SIG-M5 treated with dmso at 0.1 percent for 504 hours (cell line): ENCODE results near the gene CDC42BPB.
A peak's percentile ranks its signal among the peaks of the same experiment; 100 is the strongest.

Experiments
- DNase-seq: peaks from one replicate; lab custom pipeline; 2025; ENCODE audit not compliant: unreplicated experiment; lab: John Stamatoyannopoulos, UW

Gene CDC42BPB

DNA sequence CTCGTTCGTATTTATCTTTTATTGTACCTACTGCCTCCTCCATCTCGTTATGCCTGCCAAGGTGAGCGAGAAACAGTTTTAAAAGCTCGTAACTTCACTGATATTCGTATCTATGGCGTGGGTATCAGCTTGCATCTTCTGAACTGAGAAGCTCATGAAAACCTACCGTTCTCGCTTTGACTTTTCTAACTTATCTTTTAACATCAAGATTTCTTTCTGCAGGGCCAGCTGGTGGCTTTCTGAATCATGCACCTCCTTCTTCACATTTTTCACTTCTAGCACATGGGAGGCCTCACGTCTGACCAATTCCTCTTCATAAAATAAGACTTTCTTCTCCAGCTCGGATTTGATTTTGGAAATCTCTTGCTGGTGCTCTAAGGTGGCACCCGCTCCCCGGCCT, 89.0 kb downstream of the CDC42BPB start:
- DNase-seq: no peak

DNA sequence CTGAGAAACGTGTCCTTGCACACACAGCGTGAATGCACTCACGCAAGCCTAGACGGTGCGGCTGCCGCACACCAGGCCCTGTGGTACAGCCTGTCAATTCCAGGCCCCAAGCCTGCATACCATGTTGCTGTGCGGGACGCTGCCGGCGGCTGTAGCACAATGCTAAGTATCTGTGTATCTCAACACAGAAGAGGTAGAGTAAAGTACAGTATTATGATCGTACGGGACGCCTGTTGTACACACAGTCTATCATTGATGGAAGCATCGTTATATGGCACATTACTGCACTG, 89.9 kb downstream of the CDC42BPB start:
- DNase-seq: no peak

DNA sequence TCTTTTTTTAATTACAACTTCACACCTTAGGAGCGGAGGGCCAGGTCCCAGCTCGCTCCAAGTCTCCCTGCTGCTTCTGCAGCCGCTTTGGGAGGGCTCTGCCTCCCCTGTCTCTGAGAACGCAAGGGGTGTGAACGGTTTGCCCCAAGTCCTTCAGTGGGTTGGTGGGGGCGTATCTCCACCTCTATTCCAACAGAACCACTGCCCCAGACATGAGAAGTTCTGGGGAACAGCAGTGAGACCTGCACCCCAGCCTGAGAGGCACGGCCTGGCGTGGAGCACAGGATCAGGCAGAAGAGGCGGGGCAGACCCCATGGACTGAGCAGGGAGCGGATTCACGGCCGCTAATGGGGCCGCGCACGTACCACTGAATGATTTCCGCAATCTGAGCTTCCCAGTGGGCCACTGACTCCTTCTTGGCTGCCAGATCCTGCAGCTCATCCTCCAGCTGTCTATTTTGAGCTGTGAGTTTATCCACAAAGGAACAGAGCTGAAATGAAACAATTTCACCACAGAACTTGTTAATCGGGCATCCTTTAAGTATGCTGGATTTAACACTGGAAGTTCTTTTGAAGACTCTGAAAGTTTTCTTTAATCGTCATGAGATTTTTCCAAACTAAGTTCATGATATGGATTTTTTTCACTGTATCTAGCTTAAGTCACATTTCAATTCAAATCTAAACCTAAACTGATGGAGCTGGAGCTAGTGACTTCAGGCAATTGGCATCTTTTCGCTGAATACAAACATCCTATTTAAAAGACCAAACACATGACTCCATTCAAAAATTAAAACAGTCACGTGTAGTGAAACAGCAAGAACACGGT, 90.5 kb downstream of the CDC42BPB start:
- DNase-seq: no peak

DNA sequence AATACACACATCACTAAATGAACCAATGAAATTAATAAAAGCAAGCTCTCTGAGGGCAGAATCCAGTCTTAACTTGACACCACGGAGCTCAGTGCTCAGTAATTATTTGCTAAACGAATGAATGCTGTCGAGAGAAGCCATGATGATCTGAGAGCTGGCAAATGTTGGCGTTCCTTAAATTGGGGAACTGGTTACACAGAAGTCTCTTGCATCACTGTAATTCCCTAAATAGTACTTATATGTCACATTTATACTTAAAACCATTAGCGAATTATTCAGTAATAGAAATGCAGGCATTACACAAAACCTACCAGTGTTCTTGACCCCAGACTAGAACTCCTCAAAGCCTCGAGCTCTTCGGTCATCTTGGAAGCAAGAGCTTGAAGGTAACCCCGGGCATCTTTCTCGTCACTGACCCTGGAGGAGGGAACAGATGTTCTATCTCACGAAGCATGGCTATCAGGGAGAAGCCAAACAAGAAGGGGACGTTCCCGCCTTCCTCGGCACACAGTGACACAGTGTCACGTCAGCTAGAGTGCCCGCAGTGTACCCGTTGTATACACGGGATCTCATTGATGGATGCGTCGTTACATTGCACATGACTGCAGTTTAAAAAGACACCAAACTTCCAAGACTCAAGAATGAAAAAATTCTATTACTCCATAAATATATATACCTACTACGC, 91.2 kb downstream of the CDC42BPB start:
- no peak for DNase-seq

DNA sequence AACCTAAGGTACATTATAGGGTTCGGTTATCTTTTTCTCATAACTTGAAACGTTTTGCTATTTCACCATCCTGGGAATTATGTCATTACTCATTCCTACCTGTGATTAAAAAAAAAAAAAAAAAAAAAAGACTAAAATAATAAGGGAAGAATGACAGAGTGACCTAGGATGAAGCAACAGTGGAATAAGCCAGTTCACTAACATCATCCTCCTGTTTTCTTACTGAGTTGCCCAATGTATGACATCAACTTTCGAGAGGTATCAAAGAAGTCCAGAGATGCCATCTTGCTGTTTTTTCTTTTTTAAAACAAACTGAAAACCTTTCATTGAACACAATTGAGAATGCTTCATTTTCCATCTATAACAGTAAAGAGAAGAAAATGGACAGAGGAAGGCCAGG, 92.1 kb downstream of the CDC42BPB start:
- no peak for DNase-seq

DNA sequence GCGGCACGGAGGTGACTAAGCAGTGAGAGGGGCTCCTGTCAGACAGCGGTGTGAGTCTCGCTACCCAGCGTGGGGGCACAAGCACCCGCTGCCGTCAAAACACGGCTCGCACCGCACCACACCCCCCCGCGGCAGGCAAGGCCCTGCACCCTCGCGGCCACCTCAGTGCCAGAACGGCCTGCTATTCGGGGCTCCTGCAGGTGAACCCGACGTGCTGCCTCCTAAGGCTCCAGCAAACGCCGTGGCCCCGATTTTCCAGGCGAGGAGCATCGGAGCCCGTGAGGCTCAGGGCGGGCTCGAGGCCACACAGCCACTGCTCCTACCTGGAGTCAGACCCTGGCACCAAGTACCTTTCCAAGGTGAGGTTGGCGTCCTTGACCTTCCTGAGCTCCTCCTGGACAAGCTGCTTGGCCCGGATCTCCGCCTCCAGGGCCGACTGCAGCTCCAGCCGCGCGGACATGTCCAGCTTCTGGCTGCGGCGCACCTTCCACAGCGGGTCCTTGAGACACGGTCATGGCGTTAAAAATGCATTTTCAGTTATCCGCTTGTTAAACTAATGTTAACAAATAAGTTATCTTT, 93.1 kb downstream of the CDC42BPB start:
- no peak for DNase-seq

DNA sequence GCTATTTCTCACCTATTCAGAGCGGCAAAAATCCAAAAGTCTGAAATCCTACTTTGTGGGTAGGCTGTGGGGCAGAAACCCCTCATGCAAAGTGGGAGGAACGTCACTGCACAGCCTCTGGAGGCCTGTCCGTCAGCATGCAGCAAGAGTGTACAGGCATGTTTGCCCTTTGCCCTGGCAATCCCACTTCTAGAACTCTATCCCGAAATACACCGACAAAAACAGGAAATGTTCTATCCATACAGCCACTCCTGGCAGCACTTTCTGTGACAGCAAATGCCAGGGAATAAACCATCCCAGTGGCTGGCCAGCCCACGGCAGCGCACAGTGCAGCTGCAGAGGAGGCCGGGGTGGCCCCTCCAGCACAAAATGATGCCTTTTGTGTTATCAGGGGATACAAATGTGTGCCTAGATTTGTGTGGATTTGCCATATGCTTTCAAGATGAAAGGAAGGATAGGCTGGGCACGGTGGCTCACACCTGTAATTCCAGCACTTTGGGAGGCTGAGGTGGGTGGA, 95.2 kb downstream of the CDC42BPB start:
- no peak for DNase-seq

DNA sequence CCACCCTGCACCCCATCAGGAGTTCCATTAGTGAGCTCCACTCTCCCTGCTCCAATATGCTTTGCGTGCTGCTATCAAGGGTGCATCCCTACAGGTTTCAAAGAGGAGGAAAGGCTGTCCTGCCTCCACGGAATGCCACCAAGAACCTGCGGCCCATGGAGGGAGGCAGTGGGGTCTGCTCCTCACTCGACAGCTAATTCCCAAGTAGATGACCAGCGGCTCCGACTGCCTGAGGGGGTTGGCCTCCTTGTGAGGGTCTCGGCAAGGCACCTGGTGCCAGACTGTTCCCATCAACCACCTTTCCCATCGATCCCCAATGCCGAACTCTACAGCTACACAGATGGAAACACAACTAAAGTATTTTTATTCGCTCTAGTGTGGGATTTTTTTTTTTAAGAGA, 98.9 kb downstream of the CDC42BPB start:
- DNase-seq: no peak

DNA sequence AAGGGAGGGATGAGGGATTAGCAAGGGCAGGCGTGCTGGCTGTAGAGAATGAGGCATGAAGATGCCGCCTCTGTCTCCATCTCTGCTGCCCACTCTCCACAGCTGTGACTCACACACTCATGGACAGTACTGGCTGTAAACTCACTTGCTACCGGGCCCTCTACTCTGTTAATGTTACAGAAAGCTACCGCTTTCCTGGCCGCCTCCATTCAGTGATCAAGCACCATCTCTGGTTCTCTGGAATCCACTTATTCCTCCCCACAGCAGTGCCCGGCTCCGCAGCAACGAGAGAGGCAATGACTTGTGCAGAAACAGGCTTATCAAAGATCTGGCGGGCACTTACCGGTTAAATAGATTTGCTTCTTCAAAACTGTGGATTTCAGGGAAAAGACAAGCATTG, 100.1 kb downstream of the CDC42BPB start:
- no peak for DNase-seq

DNA sequence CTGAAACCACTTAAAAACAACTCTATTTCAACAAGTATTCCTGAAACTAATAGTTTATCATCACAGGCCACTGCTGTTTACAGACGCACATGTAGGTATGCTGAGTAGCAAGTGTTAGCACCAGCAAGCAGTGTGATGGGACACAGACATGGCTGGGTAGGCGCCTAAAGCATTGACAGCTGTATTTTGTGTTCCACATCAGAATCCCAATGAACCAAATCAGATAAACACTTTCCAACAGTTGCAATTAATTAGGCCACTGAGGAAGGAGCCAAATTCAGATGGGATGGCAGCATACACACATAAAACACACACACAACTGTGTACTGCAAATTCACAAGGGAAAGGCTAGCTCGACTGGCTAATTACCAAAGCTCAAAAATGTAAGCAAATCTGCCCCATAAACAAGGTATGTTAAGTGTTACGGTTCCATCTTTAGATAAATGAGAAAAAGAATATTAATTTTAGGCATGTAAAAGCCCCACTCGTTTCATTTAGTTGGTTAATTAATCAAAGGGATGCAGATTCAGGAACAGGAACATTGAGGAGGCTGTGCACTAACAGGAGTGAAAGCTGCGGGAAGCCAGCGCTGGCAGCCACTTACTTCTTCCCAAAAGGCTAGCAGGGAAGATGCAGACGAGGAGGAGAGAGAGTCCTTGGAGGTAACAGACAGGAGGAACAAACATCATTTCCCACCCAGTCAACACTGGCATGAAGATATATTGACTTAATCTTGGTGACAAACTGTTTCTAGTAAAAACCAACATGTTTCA, 101.5 kb downstream of the CDC42BPB start:
- DNase-seq: no peak

DNA sequence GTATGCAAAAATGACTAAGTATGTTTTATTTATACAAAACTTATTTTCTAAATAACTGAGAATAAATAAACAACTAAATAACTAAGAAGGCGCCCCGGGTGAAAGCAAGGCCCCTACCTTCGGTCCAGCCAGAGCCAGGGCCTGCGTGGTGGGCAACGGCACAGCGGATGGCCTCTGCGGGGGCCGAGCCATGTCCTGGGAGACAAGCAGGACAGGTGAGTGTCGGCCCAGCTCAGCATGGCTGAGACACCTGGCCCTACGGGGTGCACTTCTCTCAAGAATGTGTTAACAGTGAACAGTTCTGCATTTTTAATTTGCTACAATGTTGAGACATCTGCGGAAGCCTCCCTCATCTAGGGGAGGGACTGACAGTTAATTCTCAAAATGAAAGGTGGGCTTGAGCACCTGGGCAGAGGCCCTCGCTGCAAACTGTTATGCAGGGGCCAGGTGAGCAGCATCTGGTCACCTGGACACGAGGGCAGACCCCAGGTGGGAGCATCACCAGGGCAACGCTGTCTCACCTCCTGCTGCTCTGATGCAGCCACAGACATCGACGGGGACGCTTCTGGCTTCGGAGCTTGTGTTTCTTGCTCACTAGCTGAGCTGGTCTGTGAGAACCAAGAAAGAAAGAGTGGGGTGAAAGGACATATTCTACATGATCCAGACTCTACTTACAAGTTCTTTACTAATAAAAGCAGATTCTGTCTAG, 103.1 kb downstream of the CDC42BPB start:
- no peak for DNase-seq

DNA sequence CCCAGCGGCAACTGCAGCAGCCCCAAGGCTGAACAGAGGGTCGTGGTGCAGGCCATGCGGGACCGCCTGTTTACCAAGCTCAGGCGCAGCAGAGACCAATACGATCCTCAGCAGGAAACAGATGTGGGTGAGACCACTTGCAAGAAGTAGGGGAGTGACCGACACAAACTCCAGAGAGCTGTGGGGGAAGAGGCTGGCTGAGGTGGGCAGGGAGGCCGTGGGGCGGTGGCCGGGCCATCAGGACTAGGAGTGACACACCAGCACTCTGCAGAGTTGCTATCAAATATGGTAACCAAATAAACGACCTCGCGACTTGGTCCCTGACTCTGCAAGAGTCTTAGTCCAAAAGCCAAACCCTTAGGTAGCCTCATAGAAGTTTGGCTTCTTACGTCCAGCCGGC, 104.2 kb downstream of the CDC42BPB start:
- DNase-seq: no peak

DNA sequence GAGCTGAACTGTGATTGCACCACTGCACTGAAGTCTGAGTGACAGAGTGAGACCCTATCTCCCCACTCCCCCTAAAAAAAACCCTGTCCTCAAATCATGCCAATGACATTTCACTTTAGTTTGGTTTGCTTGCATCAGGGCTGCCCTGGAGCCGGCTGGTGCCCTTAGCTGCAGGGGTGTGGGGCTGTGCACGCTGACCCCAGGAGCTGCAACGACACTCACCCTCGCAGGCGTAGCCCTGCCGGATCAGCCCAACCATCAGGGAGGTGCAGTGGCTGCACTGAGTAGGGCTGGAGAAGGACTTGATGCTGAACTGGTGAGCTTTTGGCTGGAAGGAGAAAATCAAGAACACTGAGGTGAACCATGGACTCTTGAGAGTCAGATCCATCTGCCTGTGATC, 105.1 kb downstream of the CDC42BPB start:
- no peak for DNase-seq

DNA sequence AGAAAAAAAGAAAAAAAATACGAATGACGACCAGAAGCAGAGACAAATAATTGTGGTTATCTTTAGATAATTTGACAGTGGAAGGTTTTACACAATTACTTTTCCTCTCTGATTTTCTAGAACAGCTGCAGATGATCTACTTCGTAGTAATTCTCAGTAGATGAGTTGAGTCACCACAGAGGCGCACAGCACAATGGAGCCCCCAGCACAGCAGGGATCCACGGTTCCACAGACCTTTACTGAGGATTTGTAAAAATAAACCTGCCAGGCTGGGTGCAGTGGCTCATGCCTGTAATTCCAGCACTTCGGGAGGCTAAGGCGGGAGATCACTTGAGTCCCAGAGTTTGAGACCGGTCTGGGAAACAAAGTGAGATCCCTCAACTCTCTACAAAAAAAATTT, 105.5 kb downstream of the CDC42BPB start:
- no peak for DNase-seq

DNA sequence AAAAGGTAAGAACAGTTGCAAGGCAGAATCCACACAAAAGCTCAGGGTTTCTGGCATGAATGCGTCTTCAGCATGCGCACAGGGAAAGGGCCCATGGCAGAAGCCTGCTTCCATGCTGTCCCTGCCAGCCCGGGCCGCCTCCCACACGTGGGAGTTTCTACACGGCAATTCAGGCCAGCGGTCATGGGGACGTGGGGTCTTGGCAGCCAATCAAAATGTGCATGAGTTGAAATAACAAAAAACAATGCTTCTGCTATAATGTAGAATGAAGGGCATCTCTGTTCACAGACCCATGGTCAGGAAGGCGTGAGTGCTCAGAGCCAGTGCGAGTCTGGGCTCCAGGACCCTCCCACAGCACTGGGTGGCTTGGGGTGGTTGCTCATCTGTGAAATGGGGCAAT, 106.3 kb downstream of the CDC42BPB start:
- no peak for DNase-seq

DNA sequence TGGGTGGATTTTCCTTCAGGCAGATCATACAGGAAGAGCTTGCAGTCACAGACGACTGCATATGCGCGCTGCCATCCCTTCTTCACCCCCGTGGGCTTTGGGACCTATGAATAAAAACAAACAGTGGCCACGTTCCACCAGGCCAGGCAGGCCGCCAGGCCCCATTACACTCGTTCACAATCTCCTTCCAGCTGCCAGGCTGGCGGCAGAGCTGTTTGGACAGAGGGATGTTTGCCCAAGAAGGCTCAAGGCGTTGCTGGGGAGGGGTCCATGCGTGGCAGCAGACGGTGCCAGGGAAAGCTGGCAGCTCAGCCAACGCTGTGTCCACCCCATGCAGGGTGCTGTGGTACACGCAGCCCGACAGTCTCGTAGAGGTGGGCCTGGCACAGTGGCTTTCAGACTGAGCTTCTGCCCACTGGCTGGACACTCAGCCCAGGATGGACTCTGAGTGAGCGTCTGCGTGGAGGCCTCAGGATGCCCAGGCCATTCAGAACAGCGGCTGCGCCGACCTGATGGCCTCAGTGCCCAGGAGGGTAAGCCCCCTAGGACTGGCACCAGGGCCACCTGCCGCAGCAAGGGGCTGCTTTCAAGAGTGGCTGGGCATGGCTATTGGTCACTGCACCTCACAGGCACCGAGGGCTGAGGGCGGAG, 107.4 kb downstream of the CDC42BPB start:
- no peak for DNase-seq

DNA sequence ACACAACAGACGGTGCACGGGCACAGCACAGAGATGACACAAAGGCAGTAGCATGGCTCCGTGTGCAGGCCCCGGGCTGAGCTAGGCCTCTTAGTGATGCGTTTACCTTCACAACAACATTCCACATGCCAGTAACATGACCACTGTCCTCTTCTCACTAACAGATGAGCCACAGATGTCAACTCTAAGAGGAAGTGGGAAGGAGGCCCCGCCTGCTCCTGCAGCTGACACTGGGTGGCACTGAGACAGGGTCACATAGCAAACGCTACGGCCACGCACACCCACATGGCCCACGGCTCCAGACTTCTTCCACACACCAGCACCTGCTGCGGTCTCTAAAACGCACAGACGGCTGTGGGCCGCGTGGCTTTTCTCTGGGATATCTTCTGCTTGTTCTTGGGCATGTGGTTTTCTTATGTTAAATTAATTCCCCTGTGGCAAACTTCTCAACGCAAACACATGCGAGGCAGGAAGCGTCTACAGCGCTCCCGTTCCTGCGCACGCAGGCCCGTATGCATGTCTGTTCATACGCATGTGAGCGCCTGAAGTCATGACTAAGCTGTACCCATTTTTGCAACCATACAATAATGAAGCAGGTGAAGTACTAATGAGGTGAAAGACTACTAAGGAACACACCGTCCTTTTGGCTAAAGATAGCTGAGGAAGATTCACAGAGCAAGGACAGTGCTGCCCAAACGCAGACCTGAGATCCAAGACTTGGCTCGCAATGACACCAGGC, 108.1 kb downstream of the CDC42BPB start:
- peak; percentile 19 for DNase-seq

DNA sequence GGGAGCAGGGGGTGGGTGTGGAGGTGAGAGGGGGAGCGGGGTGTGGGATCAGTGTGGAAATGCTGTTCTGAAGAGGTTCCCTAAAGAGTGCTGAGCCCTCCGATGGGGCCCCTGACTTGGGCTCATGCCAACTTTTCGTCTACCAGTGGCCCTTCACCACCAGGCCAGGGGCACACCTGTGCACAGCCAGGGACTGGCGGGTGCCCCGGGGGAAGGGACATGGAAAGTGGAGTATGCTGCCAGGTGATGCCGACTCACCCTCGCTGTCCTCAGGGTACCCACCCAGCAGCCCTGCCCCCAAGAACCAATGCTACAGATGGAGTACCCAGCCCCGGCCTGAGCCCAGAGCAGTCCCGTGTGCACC, 108.7 kb downstream of the CDC42BPB start:
- DNase-seq: no peak

DNA sequence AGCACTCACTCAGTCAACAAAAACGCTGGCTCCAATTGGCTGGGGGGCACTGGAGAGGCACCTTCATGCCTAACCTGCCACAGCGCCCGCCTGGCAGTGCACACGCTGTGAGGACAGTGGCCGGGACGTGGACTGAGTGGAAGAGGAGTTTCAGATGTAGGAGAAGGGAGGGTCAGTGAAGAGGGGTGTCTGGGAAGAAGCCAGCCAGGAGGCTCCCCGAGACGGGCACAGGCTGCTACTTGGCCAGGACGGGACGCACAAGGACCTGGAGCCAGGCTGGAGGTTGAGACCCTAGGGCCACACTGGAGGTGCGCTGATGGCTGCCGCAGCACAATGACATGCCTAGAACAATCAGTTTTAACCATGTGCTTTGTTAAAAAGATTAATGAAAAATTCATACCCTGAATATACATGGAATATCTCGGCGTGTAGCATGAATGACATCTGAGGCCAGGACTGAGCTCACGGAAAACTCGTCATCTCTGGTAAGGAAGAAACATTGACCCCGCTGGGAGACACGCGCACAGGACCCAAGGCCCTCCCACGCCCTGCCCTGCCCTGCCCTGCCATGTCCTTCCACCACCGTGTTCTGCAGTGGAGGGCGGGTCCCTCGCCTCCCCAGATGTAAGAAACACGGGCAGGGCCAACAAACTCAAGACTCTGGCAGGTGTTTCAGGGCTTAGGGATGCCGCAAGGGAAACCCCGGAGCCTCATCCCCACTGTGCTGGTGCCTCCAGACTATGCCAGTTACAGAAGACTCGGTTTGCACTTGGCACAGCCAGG, 109.8 kb downstream of the CDC42BPB start:
- no peak for DNase-seq
